GM21576 (cell line): Measurements from ENCODE around the gene C10orf143.

ENCODE experiments used
- ATAC-seq: cut with Tn5 transposase; IDR thresholded peaks from one replicate; pipeline ENCODE4 v1.9.1; 2021; ENCODE audit warnings: mild to moderate bottlenecking, moderate library complexity; ENCODE audit not compliant: unreplicated experiment

Gene C10orf143

GRCh38 chr10:130017631-130018022 is 93.0 kb downstream of the C10orf143 start:
- ATAC-seq = no peak

GRCh38 chr10:130016993-130017630 is 93.5 kb downstream of the C10orf143 start:
- ATAC-seq = no peak

GRCh38 chr10:130016095-130016494 is 94.5 kb downstream of the C10orf143 start:
- no peak for ATAC-seq

- no peak for ATAC-seq
Observed at GRCh38 chr10:130015075-130015695, 95.4 kb downstream of the C10orf143 start.

GRCh38 chr10:130014263-130015074 is 96.2 kb downstream of the C10orf143 start:
- no peak for ATAC-seq
